ENCODE data around the gene NSMCE4A.

DNA sequence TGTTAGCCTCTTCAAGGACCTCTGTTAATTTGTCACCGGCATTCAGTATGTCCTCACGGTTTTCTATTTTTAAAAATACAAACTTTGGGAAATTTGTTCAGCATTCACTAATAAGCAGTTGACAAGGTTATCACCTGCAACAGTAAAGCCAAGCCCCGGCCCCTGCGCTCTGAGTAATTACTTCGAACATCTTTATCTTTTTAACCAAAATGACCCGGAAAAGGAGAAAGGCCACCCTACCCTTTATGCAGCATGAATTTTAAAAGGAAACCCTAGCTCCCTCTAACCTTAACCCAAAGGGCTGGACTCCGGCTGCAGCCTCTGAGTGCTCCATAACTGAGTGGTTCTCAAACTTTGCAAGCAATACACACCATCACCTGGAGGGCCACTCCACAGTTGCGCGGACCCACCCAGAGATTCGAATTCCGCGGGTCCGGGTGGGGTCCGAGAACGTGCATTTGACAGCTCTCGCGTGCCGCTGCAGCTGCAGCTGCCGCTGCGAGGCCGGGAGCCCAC, 940 bp downstream of the NSMCE4A start:
- TF ChIP-seq, protein P1, sequence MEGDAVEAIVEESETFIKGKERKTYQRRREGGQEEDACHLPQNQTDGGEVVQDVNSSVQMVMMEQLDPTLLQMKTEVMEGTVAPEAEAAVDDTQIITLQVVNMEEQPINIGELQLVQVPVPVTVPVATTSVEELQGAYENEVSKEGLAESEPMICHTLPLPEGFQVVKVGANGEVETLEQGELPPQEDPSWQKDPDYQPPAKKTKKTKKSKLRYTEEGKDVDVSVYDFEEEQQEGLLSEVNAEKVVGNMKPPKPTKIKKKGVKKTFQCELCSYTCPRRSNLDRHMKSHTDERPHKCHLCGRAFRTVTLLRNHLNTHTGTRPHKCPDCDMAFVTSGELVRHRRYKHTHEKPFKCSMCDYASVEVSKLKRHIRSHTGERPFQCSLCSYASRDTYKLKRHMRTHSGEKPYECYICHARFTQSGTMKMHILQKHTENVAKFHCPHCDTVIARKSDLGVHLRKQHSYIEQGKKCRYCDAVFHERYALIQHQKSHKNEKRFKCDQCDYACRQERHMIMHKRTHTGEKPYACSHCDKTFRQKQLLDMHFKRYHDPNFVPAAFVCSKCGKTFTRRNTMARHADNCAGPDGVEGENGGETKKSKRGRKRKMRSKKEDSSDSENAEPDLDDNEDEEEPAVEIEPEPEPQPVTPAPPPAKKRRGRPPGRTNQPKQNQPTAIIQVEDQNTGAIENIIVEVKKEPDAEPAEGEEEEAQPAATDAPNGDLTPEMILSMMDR (IDR thresholded peaks at IDR 0.05): no peak
- no peak for TF ChIP-seq EZH2 (IDR thresholded peaks at IDR 0.05; ENCODE audit: borderline replicate concordance, insufficient read depth, low read depth, low read length, poor library complexity, severe bottlenecking)

Data from B cell (primary cell).